GM12801 (cell line): ENCODE data around the gene PTDSS2.

ENCODE experiments used
- TF ChIP-seq, protein P1 (sequence below): IDR thresholded peaks from one replicate; pipeline ENCODE4 v1.5.1; 2011; ENCODE audit warnings: control low read depth; ENCODE audit not compliant: insufficient read length; ENCODE audit errors: extremely low read depth

Gene PTDSS2

DNA sequence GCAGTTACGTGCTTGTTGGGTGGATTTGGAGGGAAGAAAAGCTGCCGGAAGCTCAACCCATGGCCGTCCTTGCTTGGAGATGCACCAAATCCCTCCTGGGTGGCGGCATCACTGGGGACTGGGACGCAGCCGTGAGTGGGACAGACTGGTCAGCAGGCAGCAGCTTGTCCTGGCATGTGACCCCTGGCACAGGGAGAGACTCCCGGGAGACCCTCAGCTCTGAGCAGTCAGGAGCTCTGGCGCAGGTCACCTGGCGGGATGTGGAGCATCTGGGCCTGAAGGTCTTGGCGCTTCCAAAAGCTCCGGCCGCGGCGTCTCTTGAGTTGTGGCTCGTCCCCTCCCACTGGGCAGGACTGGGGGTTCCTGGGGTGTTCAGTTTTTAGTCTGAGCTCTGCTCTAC lies 26.3 kb downstream of the PTDSS2 start:
- TF ChIP-seq, protein P1, sequence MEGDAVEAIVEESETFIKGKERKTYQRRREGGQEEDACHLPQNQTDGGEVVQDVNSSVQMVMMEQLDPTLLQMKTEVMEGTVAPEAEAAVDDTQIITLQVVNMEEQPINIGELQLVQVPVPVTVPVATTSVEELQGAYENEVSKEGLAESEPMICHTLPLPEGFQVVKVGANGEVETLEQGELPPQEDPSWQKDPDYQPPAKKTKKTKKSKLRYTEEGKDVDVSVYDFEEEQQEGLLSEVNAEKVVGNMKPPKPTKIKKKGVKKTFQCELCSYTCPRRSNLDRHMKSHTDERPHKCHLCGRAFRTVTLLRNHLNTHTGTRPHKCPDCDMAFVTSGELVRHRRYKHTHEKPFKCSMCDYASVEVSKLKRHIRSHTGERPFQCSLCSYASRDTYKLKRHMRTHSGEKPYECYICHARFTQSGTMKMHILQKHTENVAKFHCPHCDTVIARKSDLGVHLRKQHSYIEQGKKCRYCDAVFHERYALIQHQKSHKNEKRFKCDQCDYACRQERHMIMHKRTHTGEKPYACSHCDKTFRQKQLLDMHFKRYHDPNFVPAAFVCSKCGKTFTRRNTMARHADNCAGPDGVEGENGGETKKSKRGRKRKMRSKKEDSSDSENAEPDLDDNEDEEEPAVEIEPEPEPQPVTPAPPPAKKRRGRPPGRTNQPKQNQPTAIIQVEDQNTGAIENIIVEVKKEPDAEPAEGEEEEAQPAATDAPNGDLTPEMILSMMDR = no peak

DNA sequence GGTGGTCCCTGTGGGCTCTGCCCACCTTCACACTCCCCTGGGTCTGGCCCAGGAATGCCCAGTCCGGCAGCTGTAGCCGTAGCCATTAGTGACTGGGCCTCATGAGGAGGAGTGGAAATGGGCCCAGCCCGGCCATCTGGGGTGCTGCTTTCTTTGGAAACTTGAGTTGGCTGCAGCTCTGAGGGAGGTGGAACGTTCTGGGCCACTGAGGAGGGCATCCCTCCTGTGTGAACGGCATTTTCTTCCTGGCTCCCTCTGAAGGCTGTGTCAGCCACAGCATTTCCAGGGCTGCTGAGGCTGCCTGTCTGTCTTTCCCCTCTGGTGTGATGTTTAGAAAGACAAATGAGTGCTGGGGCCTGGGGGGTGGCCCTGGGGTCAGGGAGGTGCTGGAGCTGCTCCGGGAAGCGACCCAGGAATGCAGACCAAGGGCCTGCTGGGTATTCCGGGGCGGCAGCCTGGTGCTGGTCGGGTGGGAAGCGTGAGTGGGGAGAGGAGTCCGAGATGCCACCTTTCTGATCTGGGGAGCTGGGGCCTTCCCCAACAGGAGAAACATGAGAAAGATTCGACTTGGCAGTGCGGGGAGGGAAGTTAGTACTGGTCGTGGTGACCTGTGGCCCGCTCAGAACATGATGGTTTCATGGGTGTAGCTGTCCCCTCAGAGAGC lies 27.1 kb downstream of the PTDSS2 start:
- TF ChIP-seq, protein P1 = no peak

DNA sequence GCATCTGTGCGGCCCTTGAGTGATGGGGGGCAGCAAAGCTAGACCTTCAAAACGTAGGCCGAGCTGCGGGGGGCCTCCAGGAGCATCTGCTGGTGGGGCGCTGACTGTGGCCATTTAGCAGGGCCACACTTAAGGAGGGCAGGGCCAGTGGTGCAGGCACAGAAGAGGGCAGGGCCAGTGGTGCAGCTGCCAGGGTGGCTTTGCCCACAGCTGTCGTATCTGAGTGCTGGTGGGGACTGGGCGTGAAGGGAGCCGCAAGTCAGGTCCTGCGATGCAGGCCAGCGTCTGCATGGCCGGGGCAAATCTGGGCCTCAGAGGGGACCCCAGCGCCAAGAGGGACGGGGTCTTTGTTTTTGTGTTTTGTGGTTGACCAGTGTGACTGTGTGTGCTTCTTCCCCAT lies 29.2 kb downstream of the PTDSS2 start:
- TF ChIP-seq, protein P1 = no peak

DNA sequence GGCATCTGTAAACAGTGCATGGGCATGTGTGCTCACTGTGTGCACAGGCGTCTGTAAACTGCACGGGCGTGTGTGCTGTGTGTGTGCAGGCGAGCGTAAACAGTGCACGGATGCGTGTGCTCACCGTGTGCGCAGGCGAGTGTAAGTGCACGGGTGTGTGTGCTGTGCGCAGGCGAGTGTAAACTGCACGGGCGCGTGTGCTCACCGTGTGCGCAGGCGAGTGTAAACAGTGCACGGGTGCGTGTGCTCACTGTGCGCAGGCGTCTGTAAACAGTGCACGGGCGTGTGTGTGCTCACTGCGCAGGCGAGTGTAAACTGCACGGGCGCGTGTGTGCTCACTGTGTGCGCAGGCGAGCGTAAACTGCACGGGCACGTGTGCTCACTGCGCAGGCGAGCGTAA lies 34.5 kb downstream of the PTDSS2 start:
- TF ChIP-seq, protein P1 = no peak

DNA sequence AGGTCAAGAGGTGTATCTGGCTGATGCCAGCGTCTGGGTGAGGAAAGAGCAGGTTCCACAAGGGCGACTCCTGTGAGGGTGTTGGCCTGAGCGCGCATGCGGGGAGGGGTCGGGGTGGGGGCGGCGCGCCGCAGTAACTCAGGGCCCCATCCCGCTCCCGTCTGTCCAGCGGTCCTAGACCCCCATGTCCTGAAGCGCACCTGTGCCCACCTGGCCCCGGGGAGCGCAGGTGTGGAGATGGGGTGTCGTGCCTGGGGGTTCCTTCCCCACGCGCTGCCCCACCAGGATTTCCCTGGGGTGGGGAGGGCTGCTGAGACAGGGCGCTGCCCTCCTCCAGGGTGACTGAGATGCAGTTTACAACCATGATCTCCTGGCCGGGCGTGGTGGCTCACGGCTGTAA lies 36.1 kb downstream of the PTDSS2 start:
- TF ChIP-seq, protein P1 = no peak

DNA sequence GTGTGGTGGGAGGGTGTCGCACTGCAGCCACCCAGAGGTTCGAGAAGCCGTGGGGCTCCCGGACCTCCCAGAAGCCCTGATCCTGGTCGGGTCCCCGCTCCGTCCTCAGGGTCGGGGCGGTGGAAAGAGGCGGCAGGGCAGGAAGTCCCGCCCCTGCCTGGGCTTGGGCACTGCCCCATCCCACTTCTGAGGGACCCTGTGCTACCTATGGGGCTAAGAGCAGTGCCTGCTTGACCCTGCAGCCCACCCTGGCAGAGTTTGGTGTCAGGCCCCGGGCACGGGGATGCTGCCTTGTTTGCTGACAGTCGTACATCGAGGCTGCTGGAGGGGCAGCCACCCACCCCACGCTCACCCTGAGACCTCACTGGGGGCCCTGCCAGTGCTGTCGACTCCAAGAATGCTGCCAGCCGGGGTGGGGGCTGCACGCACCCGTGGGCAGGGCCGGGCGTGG lies 37.5 kb downstream of the PTDSS2 start:
- TF ChIP-seq, protein P1 = no peak

DNA sequence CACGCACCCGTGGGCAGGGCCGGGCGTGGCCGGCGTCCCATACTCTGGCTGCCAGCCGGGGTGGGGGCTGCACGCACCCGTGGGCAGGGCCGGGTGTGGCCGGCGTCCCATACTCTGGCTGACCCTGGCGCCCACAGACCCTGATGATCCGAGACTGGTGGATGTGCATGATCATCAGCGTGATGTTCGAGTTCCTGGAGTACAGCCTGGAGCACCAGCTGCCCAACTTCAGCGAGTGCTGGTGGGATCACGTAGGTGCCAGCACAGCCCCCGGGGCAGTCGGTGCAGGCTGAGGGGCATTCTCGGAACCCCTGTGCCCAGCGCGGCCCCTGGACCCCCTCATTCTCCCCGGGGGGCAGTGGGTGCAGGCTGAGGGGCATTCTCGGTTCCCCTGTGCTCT lies 38.0 kb downstream of the PTDSS2 start:
- TF ChIP-seq, protein P1 = no peak

DNA sequence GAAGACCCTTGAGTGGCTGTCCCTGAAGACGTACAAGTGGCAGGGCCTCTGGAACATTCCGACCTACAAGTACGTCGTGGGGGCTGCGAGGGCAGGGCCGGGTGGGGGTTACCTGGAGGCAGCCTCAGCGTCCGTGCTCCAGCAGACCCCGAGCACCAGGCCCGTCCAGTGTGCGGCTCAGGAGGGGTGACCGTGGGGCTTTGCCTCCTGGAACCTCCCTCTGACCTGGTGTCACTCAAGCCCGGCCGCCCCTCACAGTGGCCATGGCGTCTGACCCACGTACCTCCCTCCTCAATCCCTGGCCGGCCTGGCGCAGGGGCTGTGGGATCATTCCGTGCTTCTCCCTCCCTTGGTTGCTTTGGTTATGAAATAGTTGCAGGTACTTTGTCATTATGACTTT lies 38.5 kb downstream of the PTDSS2 start:
- TF ChIP-seq, protein P1 = no peak
